CD4-positive, alpha-beta memory T cell (primary cell): ENCODE results near the gene HMOX1. TPM values are rescaled to one million over a fixed set of nuclear protein-coding genes. Genes with fewer than 3 reads are reported as not detected.

Experiments
- CTCF ChIA-PET: fragments of 350-600 bp; sonication (Branson Sonifier 250); formaldehyde crosslinking; loops from one replicate; lab custom pipeline; 2021; ENCODE audit warnings: inconsistent platforms; ENCODE audit not compliant: partially characterized antibody; lab: Charles Lee
- POLR2A ChIA-PET: fragments of 350-600 bp; sonication (Branson Sonifier 250); formaldehyde crosslinking; loops from one replicate; lab custom pipeline; 2021; ENCODE audit not compliant: partially characterized antibody; lab: Charles Lee
- DNase-seq, 5 donors: peaks; one replicate each; pipeline versions ENCODE4 v3.0.0 to v3.0.0-alpha.2; 2020 to 2022; ENCODE audit warnings: mixed read lengths in 1 of 5
- H3K27ac ChIP-seq: one replicate; pipeline ENCODE4 v1.7.0; 2013; ENCODE audit warnings: low read depth, low read length
- H3K27me3 ChIP-seq: 2 replicates; pipeline ENCODE4 v1.7.0; 2013; ENCODE audit warnings: mild to moderate bottlenecking, low read length, moderate library complexity; ENCODE audit not compliant: insufficient read depth
- H3K36me3 ChIP-seq: 2 replicates; pipeline ENCODE4 v1.7.0; 2013; ENCODE audit warnings: mild to moderate bottlenecking, low read length, moderate library complexity; ENCODE audit not compliant: insufficient read depth
- H3K4me1 ChIP-seq: 2 replicates; pipeline ENCODE4 v1.7.0; 2013; ENCODE audit warnings: mild to moderate bottlenecking, low read length, moderate library complexity; ENCODE audit not compliant: insufficient read depth
- H3K4me3 ChIP-seq, 2 donors: one replicate each; pipeline ENCODE4 v1.7.0; 2013; ENCODE audit warnings: low read length in 2 of 2, mild to moderate bottlenecking in 1 of 2
- H3K9me3 ChIP-seq, 2 donors: one replicate each; pipeline ENCODE4 v1.7.0; 2013; ENCODE audit warnings: low read length in 2 of 2, control low read depth in 1 of 2; ENCODE audit not compliant: control insufficient read depth in 1 of 2
- H3K27ac Mint-ChIP-seq, 7 donors: one replicate each; pipeline ENCODE4 v1.8.0; 2020 to 2021; ENCODE audit warnings: mixed read lengths in 7 of 7, mild to moderate bottlenecking in 6 of 7, inconsistent platforms in 3 of 7, moderate library complexity in 3 of 7
- H3K27me3 Mint-ChIP-seq, 2 donors: one replicate each; pipeline ENCODE4 v1.8.0; 2020 to 2021; ENCODE audit warnings: mixed read lengths in 2 of 2
- H3K36me3 Mint-ChIP-seq, 2 donors: one replicate each; pipeline ENCODE4 v1.8.0; 2020 to 2021; ENCODE audit warnings: mixed read lengths in 2 of 2, inconsistent platforms in 1 of 2, mild to moderate bottlenecking in 1 of 2
- H3K4me1 Mint-ChIP-seq, 4 donors: one replicate each; pipeline ENCODE4 v1.8.0; 2020 to 2021; ENCODE audit warnings: mixed read lengths in 4 of 4, mild to moderate bottlenecking in 1 of 4
- H3K4me3 Mint-ChIP-seq, 8 donors: one replicate each; pipeline ENCODE4 v1.8.0; 2020 to 2021; ENCODE audit warnings: mixed read lengths in 8 of 8, mild to moderate bottlenecking in 7 of 8, moderate library complexity in 6 of 8, inconsistent platforms in 3 of 8
- H3K9me3 Mint-ChIP-seq, 8 donors: one replicate each; pipeline ENCODE4 v1.8.0; 2020 to 2021; ENCODE audit warnings: mixed read lengths in 8 of 8, mild to moderate bottlenecking in 5 of 8, inconsistent platforms in 3 of 8, moderate library complexity in 1 of 8
- intact Hi-C: fragments of 100-400 bp; cut with micrococcal nuclease; formaldehyde crosslinking; loops from one replicate; pipeline ENCODE4 v1.15.1; 2023
- polyA plus RNA-seq, 2 donors: library from polyadenylated mRNA; unstranded; fragments of 300-500 nt; fragmentation: Illumina TruSeq; gene quantifications; one replicate each; pipeline ENCODE4 v1.2.3, GENCODE V29; 2021
- total RNA-seq, 2 experiments: library from RNA; stranded (reverse); gene quantifications; one replicate each; pipeline ENCODE4 v1.2.3, GENCODE V29; 2021

HMOX1 gene
- total and polyA plus RNA-seq, 4 experiments from 2014 or later = 0.20 to 8.3 (median 7.7) TPM; not detected in 1

DNA sequence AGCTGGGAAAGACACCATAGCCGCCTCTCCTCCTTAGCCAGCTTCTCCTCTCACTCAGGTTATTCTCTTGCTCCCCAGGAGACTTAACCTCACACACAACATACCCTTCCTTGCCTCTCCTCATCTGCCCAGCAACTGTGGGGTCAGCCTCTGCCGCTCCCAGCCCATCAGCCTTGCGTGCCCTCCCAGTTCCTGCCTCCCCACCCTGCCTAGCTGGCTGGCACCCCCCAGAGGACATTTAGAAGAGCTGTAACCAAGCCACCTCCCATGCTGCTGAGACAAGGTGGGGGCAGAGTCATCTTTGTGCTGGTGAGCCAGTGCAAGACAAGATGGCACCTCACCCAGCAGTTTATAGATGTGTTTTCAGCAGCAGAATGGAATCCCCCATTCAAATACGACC lies 43.0 kb upstream of the HMOX1 start:
- no peak for DNase-seq
- Mint-ChIP-seq H3K27ac (peak overlapping the region in 3 of 7 donors; percentile 21 to 66 (median 39)), H3K9me3 (no peaks in the 10 kb centered on the region), H3K36me3 (peaks cover 21 to 69% of the 10 kb centered on the region in 2 donors), H3K4me3 (no peak overlapping the region), H3K4me1 (peaks cover 8 to 37% (median 21%) of the 10 kb centered on the region in 4 donors), H3K27me3 (no peaks in the 10 kb centered on the region)
- ChIA-PET CTCF (interaction anchor here (0.8 to 1.0 kb wide), 3 partner anchors 38 to 245 kb away, joined by 3 to 5 read pairs (median 3); partner anchors contain the start of gene TOM1), POLR2A (interaction anchor here (1.4 kb wide), 1 partner anchor 38 kb away, joined by 3 read pairs; the partner anchor contains the start of gene TOM1)
- peaks cover 54% of the 10 kb centered on the region for H3K36me3 ChIP-seq
- H3K27ac ChIP-seq = no peak overlapping the region
- intact Hi-C loops = no loop called here
- peaks cover 29% of the 10 kb centered on the region for H3K4me1 ChIP-seq
- no peak overlapping the region for H3K4me3 ChIP-seq
- H3K9me3 ChIP-seq = no peaks in the 10 kb centered on the region
- H3K27me3 ChIP-seq = no peaks in the 10 kb centered on the region

DNA sequence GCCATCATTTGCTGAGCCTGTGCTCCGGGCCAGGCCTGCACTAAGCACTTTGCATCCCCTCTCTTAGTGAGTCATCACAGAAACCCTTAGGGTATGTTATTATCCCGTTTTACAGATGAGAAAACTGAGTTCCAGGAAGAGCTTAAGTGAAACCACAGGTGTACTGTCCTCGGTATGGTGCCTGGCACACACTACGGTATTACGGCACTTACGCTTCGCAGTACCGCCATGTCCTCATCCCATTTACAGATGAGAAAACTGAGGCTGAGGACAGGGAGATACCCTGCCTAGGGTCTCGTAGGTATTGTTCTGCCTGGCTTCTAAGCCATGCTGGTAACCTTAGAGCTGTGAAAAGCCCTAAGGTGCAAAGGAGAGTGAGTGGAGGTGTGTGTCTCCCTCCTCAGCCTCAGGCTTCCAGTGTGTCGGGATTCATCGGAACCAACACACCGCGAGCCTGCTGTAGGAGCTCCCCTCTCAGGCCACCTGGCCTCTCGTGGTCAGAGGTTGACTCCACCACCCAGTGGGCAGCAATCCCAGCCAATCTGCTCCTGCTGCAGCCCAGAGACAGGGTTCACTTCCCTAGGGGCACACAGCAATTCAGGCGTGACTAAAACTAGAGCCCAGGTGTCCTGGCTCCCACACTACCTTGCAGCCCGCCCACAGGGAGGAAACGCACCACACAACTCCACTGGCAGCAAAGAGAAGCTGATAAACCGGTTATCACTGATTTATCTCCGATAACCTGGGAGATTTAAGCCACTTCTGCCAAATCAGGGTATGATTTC lies 39.6 kb upstream of the HMOX1 start:
- H3K36me3 Mint-ChIP-seq = peaks cover 10 to 48% of the 10 kb centered on the region in 2 donors
- CTCF ChIA-PET = no interaction called here
- intact Hi-C loops = no loop called here
- Histone ChIP-seq H3K4me1 (no peaks in the 10 kb centered on the region), H3K4me3 (no peak overlapping the region), H3K27me3 (no peaks in the 10 kb centered on the region), H3K27ac (no peak overlapping the region), H3K36me3 (peaks cover 36% of the 10 kb centered on the region), H3K9me3 (no peaks in the 10 kb centered on the region)
- H3K4me3 Mint-ChIP-seq = no peak overlapping the region
- no peaks in the 10 kb centered on the region for H3K27me3 Mint-ChIP-seq
- POLR2A ChIA-PET = no interaction called here
- H3K9me3 Mint-ChIP-seq = no peaks in the 10 kb centered on the region
- peak overlapping the region in 1 of 7 donors; percentile 17 for H3K27ac Mint-ChIP-seq
- DNase-seq = no peak
- peaks cover 0 to 6% (median 2%) of the 10 kb centered on the region in 4 donors for H3K4me1 Mint-ChIP-seq

DNA sequence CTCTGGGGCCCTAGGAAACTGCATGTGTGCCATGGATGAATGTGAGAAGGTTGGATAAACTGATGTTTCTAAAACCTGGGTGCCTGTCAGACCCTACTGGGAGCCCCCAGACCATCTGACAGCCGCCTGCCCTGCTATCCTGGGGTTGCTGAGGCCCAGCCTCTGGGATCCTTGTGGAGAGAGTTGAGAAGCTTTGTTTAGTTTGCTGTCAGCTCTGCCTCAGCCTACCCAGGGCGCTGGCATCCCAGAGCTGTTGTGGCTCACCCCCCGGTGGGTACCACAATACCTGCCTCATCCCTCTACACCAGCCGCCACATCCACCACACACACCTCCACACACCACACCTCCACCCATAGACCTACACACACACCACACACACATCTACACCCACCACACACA lies 38.5 kb upstream of the HMOX1 start:
- Mint-ChIP-seq H3K9me3 (no peaks in the 10 kb centered on the region), H3K4me1 (peaks cover 0 to 1% (median 0%) of the 10 kb centered on the region in 4 donors), H3K27me3 (no peaks in the 10 kb centered on the region), H3K27ac (no peak overlapping the region), H3K36me3 (peaks cover 10 to 44% of the 10 kb centered on the region in 2 donors), H3K4me3 (no peak overlapping the region)
- ChIA-PET CTCF (no interaction called here), POLR2A (no interaction called here)
- Histone ChIP-seq H3K27ac (no peak overlapping the region), H3K27me3 (no peaks in the 10 kb centered on the region), H3K4me1 (no peaks in the 10 kb centered on the region), H3K36me3 (peaks cover 30% of the 10 kb centered on the region), H3K9me3 (no peaks in the 10 kb centered on the region), H3K4me3 (no peak overlapping the region)
- no peak for DNase-seq
- intact Hi-C loops = no loop called here

DNA sequence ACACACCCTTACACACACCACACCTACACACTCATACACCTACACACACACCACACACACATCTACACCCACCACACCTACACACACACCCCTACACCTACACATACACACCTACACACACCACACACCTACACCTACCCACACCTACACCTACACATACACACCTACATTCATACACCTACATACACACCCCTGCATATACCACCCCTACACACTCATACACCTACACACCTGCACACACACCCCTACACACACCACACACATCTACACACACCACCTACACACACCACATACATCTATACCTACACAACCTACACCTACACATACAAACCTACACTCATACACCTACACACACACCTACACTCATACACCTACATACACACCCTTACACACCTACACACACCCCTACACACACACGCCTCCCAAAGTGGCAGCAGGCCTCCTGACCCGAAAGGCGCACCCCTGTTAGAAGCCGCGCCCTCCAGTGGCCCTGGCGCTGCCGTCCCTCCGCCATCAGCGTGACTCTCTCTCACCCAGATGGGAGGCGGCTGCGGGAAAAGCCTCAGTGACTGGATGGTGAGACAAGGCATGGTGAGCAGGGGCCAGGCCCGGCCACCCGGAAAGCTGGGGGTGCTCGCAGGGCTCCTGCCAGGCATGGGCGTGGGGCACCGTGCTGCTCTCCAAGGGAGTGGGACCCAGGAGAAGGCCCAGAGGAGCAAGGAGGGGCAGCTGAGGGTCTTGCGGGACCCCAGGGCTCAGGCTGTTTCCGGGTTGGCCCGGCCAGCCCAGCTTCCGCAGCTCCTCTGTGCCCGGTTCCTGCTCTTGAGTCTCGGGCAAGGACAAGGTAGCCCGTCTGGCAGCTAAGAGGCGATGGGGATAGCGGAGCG lies 37.0 kb upstream of the HMOX1 start:
- Histone ChIP-seq H3K4me3 (no peak overlapping the region), H3K27ac (no peak overlapping the region), H3K4me1 (no peaks in the 10 kb centered on the region), H3K36me3 (peaks cover 15% of the 10 kb centered on the region), H3K9me3 (no peaks in the 10 kb centered on the region), H3K27me3 (no peaks in the 10 kb centered on the region)
- Mint-ChIP-seq H3K27me3 (no peaks in the 10 kb centered on the region), H3K27ac (no peak overlapping the region), H3K4me3 (no peak overlapping the region), H3K9me3 (no peaks in the 10 kb centered on the region), H3K36me3 (peaks cover 10 to 36% of the 10 kb centered on the region in 2 donors), H3K4me1 (peaks cover 0 to 1% (median 0%) of the 10 kb centered on the region in 4 donors)
- CTCF ChIA-PET = interaction anchor here (1.5 kb wide), 1 partner anchor 13 kb away, joined by 4 read pairs; no protein-coding TSS in a partner anchor
- POLR2A ChIA-PET = no interaction called here
- intact Hi-C loops = no loop called here
- DNase-seq = no peak

DNA sequence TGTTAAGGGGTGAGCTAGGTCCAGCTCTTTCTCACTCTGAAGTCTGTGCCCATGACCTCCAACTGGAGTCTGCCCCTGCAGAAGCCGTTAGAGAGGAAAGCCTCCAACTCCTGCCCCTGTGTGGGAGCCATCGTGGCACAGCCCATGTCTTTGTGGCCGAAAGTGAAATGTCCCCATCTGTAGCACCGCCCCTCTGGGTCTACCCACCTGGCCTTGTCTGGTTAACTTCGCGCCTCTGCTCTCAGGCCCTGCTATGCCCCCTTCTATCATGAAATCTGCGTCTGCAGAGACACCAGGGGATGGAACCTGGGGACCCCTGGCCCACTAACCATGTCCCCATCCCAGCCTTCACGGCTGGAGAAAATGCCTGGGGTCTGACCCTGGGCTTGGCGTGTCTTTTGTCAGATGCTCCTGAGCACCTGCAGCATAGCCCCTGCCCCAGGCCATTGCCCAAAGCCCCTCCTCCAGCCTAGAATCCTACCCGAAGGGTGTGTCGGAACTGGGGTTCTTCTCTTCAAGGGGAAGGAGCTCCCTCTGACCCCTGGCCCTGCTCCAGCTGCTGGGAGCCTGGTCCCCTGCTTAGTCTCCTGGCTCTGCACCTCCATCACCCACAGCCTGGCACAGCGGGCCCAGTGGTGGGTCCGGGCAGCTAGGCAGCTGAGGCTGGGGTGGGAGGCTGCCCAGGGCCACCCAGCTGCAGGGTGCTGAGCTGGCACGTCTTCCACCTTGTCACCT lies 35.8 kb upstream of the HMOX1 start:
- Histone ChIP-seq H3K4me1 (no peaks in the 10 kb centered on the region), H3K9me3 (no peaks in the 10 kb centered on the region), H3K27me3 (no peaks in the 10 kb centered on the region), H3K27ac (no peak overlapping the region), H3K36me3 (peaks cover 14% of the 10 kb centered on the region), H3K4me3 (no peak overlapping the region)
- Mint-ChIP-seq H3K9me3 (no peaks in the 10 kb centered on the region), H3K27me3 (no peaks in the 10 kb centered on the region), H3K27ac (no peak overlapping the region), H3K4me3 (no peak overlapping the region), H3K4me1 (peaks cover 0 to 1% (median under 1%) of the 10 kb centered on the region in 4 donors), H3K36me3 (peaks cover 6 to 31% of the 10 kb centered on the region in 2 donors)
- POLR2A ChIA-PET = interaction anchor here (1.8 kb wide), 1 partner anchor 15 kb away, joined by 4 read pairs; no protein-coding TSS in a partner anchor
- no peak for DNase-seq
- CTCF ChIA-PET = interaction anchor here (1.3 to 1.5 kb wide), 3 partner anchors 14 to 238 kb away, joined by 4 read pairs; no protein-coding TSS in a partner anchor
- intact Hi-C loops = no loop called here

DNA sequence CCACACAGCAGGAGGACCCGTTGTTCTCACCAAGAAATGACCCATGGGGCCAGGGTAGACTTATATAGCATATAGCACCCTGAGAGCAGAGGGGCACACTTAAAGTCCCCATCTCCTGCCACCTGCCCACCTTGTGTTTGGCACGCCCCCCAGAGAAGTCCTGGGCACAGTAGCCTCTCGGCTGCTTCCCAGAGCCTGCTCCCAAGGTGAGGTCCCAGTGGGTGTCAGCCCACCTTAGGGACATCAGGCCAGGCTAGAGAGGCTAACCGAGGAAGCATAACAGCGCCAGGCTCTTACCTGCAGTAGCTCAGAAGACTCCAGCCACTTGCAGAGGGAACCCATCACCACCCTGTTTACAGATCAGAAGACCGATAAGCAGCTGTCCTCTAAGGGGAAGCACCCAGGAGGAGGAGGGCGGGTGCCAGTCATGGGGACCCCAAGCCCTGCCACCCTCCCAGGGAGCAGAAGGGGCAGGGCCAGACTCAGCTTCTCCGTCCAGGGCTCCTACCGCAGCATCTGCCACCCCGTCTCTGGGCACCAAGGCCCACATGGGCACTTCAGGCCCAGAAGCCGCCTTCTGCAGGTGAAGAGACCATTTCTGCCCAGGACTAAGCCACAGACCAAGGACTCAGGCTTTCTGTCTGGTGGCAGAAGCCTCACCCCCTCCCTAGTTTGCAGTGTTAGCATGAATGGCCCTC lies 34.9 kb upstream of the HMOX1 start:
- no peaks in the 10 kb centered on the region for H3K27me3 ChIP-seq
- ChIA-PET CTCF (interaction anchor here (1.3 to 1.4 kb wide), 2 partner anchors 236 to 238 kb away, joined by 4 read pairs; no protein-coding TSS in a partner anchor), POLR2A (interaction anchor here (1.8 kb wide), 1 partner anchor 16 kb away, joined by 4 read pairs; no protein-coding TSS in a partner anchor)
- no peak for DNase-seq
- intact Hi-C loops = no loop called here
- peaks cover 7% of the 10 kb centered on the region for H3K4me1 ChIP-seq
- H3K4me3 ChIP-seq = no peak overlapping the region
- no peaks in the 10 kb centered on the region for H3K27me3 Mint-ChIP-seq
- no peak overlapping the region for H3K27ac ChIP-seq
- no peaks in the 10 kb centered on the region for H3K9me3 Mint-ChIP-seq
- peaks cover 6 to 9% (median 7%) of the 10 kb centered on the region in 4 donors for H3K4me1 Mint-ChIP-seq
- H3K4me3 Mint-ChIP-seq = no peak overlapping the region
- H3K36me3 ChIP-seq = peaks cover 14% of the 10 kb centered on the region
- peaks cover 1 to 23% of the 10 kb centered on the region in 2 donors for H3K36me3 Mint-ChIP-seq
- no peaks in the 10 kb centered on the region for H3K9me3 ChIP-seq
- H3K27ac Mint-ChIP-seq = peak overlapping the region in 1 of 7 donors; percentile 41
